Breast epithelium (tissue), 4 donors: Measurements from ENCODE around the gene NRXN3. TPM values are rescaled to one million over a fixed set of nuclear protein-coding genes. Genes with fewer than 3 reads are reported as not detected.

Experiments used
- DNase-seq, 2 donors: peaks; one replicate each; pipeline ENCODE4 v3.0.0-alpha.2; 2019; ENCODE audit warnings: low spot score in 2 of 2
- H3K27ac ChIP-seq, 2 donors: fragments of 200-600 bp; sonication (generic) in 1 of 2; one replicate each; pipeline ENCODE4 v1.5.1; 2016 to 2019; ENCODE audit warnings: mild to moderate bottlenecking in 1 of 2
- H3K27me3 ChIP-seq, 2 donors: fragments of 200-600 bp; sonication (generic) in 1 of 2; one replicate each; pipeline versions ENCODE4 v1.5.1 to v1.6.0; 2017 to 2019; ENCODE audit warnings: control low read depth in 1 of 2, mild to moderate bottlenecking in 1 of 2
- H3K36me3 ChIP-seq: fragments of 200-600 bp; one replicate; pipeline ENCODE4 v1.5.1; 2019
- H3K4me1 ChIP-seq, 2 donors: fragments of 200-600 bp; sonication (generic); one replicate each; pipeline ENCODE4 v1.5.1; 2016 to 2019; ENCODE audit warnings: control low read depth in 1 of 2
- H3K4me3 ChIP-seq, 3 donors: fragments of 200-600 bp; sonication (generic); 1 replicate in 2 of 3; 2 replicates in 1 of 3; pipeline ENCODE4 v1.5.1; 2016 to 2019; ENCODE audit warnings: mild to moderate bottlenecking in 3 of 3, moderate library complexity in 2 of 3
- H3K9me3 ChIP-seq, 2 donors: fragments of 200-600 bp; sonication (generic) in 1 of 2; one replicate each; pipeline ENCODE4 v1.5.1; 2016 to 2019; ENCODE audit warnings: control low read depth in 1 of 2
- CTCF ChIP-seq, 3 donors: fragments of 450-650 bp; IDR thresholded peaks; one replicate each; pipeline ENCODE4 v1.5.1; 2016 to 2017; ENCODE audit warnings: antibody characterized with exemption in 3 of 3, mild to moderate bottlenecking in 3 of 3, moderate library complexity in 3 of 3
- POLR2A ChIP-seq: fragments of 450-650 bp; IDR thresholded peaks from one replicate; pipeline ENCODE4 v1.6.1; 2016; ENCODE audit warnings: antibody characterized with exemption, mild to moderate bottlenecking, moderate library complexity
- POLR2AphosphoS5 ChIP-seq, 3 donors: sonication (generic); formaldehyde crosslinking; IDR thresholded peaks; one replicate each; pipeline ENCODE4 v1.6.1; 2017; ENCODE audit warnings: antibody characterized with exemption in 3 of 3
- intact Hi-C: fragments of 100-400 bp; cut with DNase I; formaldehyde crosslinking; loops from one replicate; pipeline ENCODE4 v1.15.1; 2023; ENCODE audit warnings: low total_unique reads
- total RNA-seq, 3 donors: library from RNA; depleted of rRNA; stranded (reverse); fragments of >200 nt; gene quantifications; one replicate each; pipeline ENCODE4 v1.1.0, GENCODE V29; 2016

Gene NRXN3
- total RNA-seq, 3 donors from 2014 or later = 2.9 to 3.6 (median 3.5) TPM

GRCh38 chr14:79829405-79830166 lies 1659.4 kb downstream of the NRXN3 start:
- DNase-seq = no peak
- Histone ChIP-seq H3K9me3 (no peaks in the 10 kb centered on the region), H3K4me1 (no peaks in the 10 kb centered on the region), H3K27ac (no peak overlapping the region), H3K4me3 (no peak overlapping the region), H3K27me3 (no peaks in the 10 kb centered on the region), H3K36me3 (no peaks in the 10 kb centered on the region)
- intact Hi-C loops = loop anchor here (2.0 kb wide), 1 partner anchor 51 kb away; no protein-coding TSS in a partner anchor
- TF ChIP-seq CTCF (IDR thresholded peaks at IDR 0.05) (no peak), POLR2A (no peak), POLR2AphosphoS5 (IDR thresholded peaks at IDR 0.05) (no peak)

GRCh38 chr14:79831195-79831892 lies 1661.2 kb downstream of the NRXN3 start:
- TF ChIP-seq POLR2AphosphoS5 (IDR thresholded peaks at IDR 0.05) (no peak), CTCF (IDR thresholded peaks at IDR 0.05) (no peak), POLR2A (no peak)
- Histone ChIP-seq H3K4me1 (no peaks in the 10 kb centered on the region), H3K27me3 (no peaks in the 10 kb centered on the region), H3K27ac (no peak overlapping the region), H3K36me3 (no peaks in the 10 kb centered on the region), H3K9me3 (no peaks in the 10 kb centered on the region), H3K4me3 (no peak overlapping the region)
- intact Hi-C loops = no loop called here
- DNase-seq = no peak

- intact Hi-C loops = no loop called here
- no peaks in the 10 kb centered on the region for H3K9me3 ChIP-seq
Measured at GRCh38 chr14:79833781-79834180, 1663.6 kb downstream of the NRXN3 start.

GRCh38 chr14:79834868-79835267 lies 1664.7 kb downstream of the NRXN3 start:
- Histone ChIP-seq H3K27me3 (no peaks in the 10 kb centered on the region), H3K9me3 (no peaks in the 10 kb centered on the region), H3K4me1 (no peaks in the 10 kb centered on the region), H3K27ac (no peak overlapping the region), H3K36me3 (no peaks in the 10 kb centered on the region), H3K4me3 (no peak overlapping the region)
- DNase-seq = no peak
- intact Hi-C loops = no loop called here
- no peak for TF ChIP-seq CTCF (IDR thresholded peaks at IDR 0.05)
- no peak for TF ChIP-seq POLR2AphosphoS5 (IDR thresholded peaks at IDR 0.05)
- no peak for TF ChIP-seq POLR2A

More at GRCh38 chr14:79833781-79834180, 1663.6 kb downstream of the NRXN3 start:
- H3K4me3 ChIP-seq = no peak overlapping the region
- H3K4me1 ChIP-seq = no peaks in the 10 kb centered on the region
- TF ChIP-seq POLR2A (no peak), POLR2AphosphoS5 (IDR thresholded peaks at IDR 0.05) (no peak), CTCF (IDR thresholded peaks at IDR 0.05) (no peak)
- no peak overlapping the region for H3K27ac ChIP-seq
- DNase-seq = no peak
- no peaks in the 10 kb centered on the region for H3K27me3 ChIP-seq
- H3K36me3 ChIP-seq = no peaks in the 10 kb centered on the region

GRCh38 chr14:79836577-79836976 lies 1666.4 kb downstream of the NRXN3 start:
- no peak for TF ChIP-seq POLR2A

More at GRCh38 chr14:79836577-79836976, 1666.4 kb downstream of the NRXN3 start:
- intact Hi-C loops = no loop called here
- Histone ChIP-seq H3K4me1 (no peaks in the 10 kb centered on the region), H3K27me3 (no peaks in the 10 kb centered on the region), H3K27ac (no peak overlapping the region), H3K9me3 (no peaks in the 10 kb centered on the region), H3K4me3 (no peak overlapping the region), H3K36me3 (no peaks in the 10 kb centered on the region)
- no peak for DNase-seq
